OCI-LY1 (cell line): ENCODE measurements around the gene TSEN54.

Experiments
- H2AFZ ChIP-seq: fragments of 200-600 bp; sonication (generic), shearing (Covaris generic); 2 replicates; pipeline ENCODE4 v1.6.0; 2014; ENCODE audit warnings: antibody characterized with exemption, mild to moderate bottlenecking, low read length
- H3F3A ChIP-seq: fragments of 200-600 bp; sonication (generic), shearing (Covaris generic); 2 replicates; pipeline ENCODE4 v1.6.0; 2014; ENCODE audit warnings: mild to moderate bottlenecking, antibody characterized with exemption, low read length, moderate library complexity; ENCODE audit not compliant: insufficient read depth
- H3K27ac ChIP-seq: fragments of 200-600 bp; sonication (generic); 2 replicates; pipeline ENCODE4 v1.5.1; 2014; ENCODE audit warnings: low read length, mixed run types, mild to moderate bottlenecking, low read depth; ENCODE audit not compliant: poor library complexity, severe bottlenecking
- H3K27me3 ChIP-seq: fragments of 200-600 bp; sonication (generic); 2 replicates; pipeline ENCODE4 v1.6.0; 2014; ENCODE audit warnings: antibody characterized with exemption, mild to moderate bottlenecking, low read length, moderate library complexity; ENCODE audit not compliant: insufficient read depth
- H3K36me3 ChIP-seq: fragments of 200-600 bp; sonication (generic); 2 replicates; pipeline ENCODE4 v1.6.1; 2014; ENCODE audit warnings: mild to moderate bottlenecking, antibody characterized with exemption, low read length, moderate library complexity, mixed read lengths; ENCODE audit not compliant: insufficient read depth
- H3K4me1 ChIP-seq: fragments of 200-600 bp; sonication (generic); 2 replicates; pipeline ENCODE4 v1.5.1; 2014; ENCODE audit warnings: mild to moderate bottlenecking, low read length, moderate library complexity; ENCODE audit not compliant: insufficient read depth, severe bottlenecking
- H3K4me2 ChIP-seq: fragments of 200-600 bp; sonication (generic), shearing (Covaris generic); 2 replicates; pipeline ENCODE4 v1.6.1; 2014; ENCODE audit warnings: low read length
- H3K4me3 ChIP-seq: fragments of 200-600 bp; sonication (generic); 2 replicates; pipeline ENCODE4 v1.5.1; 2014; ENCODE audit warnings: low read length, low read depth, mild to moderate bottlenecking, mixed read lengths; ENCODE audit not compliant: poor library complexity, severe bottlenecking
- H3K79me2 ChIP-seq: fragments of 200-600 bp; shearing (Covaris generic); 2 replicates; pipeline ENCODE4 v1.6.1; 2016; ENCODE audit warnings: mixed run types, low read length, mixed read lengths; ENCODE audit not compliant: insufficient read depth
- H3K9ac ChIP-seq: fragments of 200-600 bp; sonication (generic), shearing (Covaris generic); 2 replicates; pipeline ENCODE4 v1.6.1; 2014; ENCODE audit warnings: mild to moderate bottlenecking, low read length, mixed read lengths
- H3K9me2 ChIP-seq: fragments of 200-600 bp; sonication (generic), shearing (Covaris generic); 2 replicates; pipeline ENCODE4 v1.6.1; 2014; ENCODE audit warnings: low read depth, mild to moderate bottlenecking, low read length, mixed read lengths
- H3K9me3 ChIP-seq: fragments of 200-600 bp; shearing (Covaris generic); 2 replicates; pipeline ENCODE4 v1.6.1; 2014; ENCODE audit warnings: low read length, mixed read lengths
- H4K20me1 ChIP-seq: fragments of 200-600 bp; sonication (generic), shearing (Covaris generic); 2 replicates; pipeline ENCODE4 v1.6.0; 2016; ENCODE audit warnings: mild to moderate bottlenecking, low read length; ENCODE audit not compliant: insufficient read depth
- CTCF ChIP-seq: fragments of 200-600 bp; sonication (generic), shearing (Covaris generic); IDR thresholded peaks from 2 replicates; pipeline ENCODE4 v1.5.1; 2017; ENCODE audit warnings: mild to moderate bottlenecking, antibody characterized with exemption, low read length, moderate library complexity, mixed read lengths
- EZH2 ChIP-seq: fragments of 200-600 bp; sonication (generic), shearing (Covaris generic); IDR thresholded peaks from 2 replicates; pipeline ENCODE4 v1.8.0; 2017; ENCODE audit warnings: borderline replicate concordance, mixed run types, mild to moderate bottlenecking, antibody characterized with exemption, low read length, moderate library complexity, mixed read lengths

Gene TSEN54

GRCh38 chr17:75558666-75559530, 42.6 kb downstream of the TSEN54 start:
- Histone ChIP-seq H3K36me3 (no peaks in the 10 kb centered on the region), H3K9me2 (no peaks in the 10 kb centered on the region), H3K9me3 (no peaks in the 10 kb centered on the region), H3K27ac (no peak overlapping the region), H2AFZ (no peak overlapping the region), H4K20me1 (no peaks in the 10 kb centered on the region), H3K4me1 (no peaks in the 10 kb centered on the region), H3K79me2 (no peaks in the 10 kb centered on the region), H3F3A (no peaks in the 10 kb centered on the region), H3K9ac (no peak overlapping the region), H3K4me2 (no peak overlapping the region), H3K27me3 (peaks cover 6% of the 10 kb centered on the region), H3K4me3 (no peak overlapping the region)
- TF ChIP-seq CTCF: no peak
- no peak for TF ChIP-seq EZH2

- no peak overlapping the region for H3K4me3 ChIP-seq
- H3K27me3 ChIP-seq: peaks cover 6% of the 10 kb centered on the region
- TF ChIP-seq CTCF (no peak), EZH2 (no peak)
- H3F3A ChIP-seq: no peaks in the 10 kb centered on the region
- no peaks in the 10 kb centered on the region for H3K4me1 ChIP-seq
- no peak overlapping the region for H2AFZ ChIP-seq
- H3K9me3 ChIP-seq: no peaks in the 10 kb centered on the region
- H3K36me3 ChIP-seq: no peaks in the 10 kb centered on the region
- H3K79me2 ChIP-seq: no peaks in the 10 kb centered on the region
- no peak overlapping the region for H3K27ac ChIP-seq
- no peak overlapping the region for H3K9ac ChIP-seq
- H3K4me2 ChIP-seq: no peak overlapping the region
- no peaks in the 10 kb centered on the region for H4K20me1 ChIP-seq
- H3K9me2 ChIP-seq: no peaks in the 10 kb centered on the region
Observed at GRCh38 chr17:75559958-75560533, 43.7 kb downstream of the TSEN54 start.

GRCh38 chr17:75561927-75562603, 45.7 kb downstream of the TSEN54 start:
- H3K27me3 ChIP-seq: peaks cover 6% of the 10 kb centered on the region
- no peaks in the 10 kb centered on the region for H3K9me2 ChIP-seq
- no peak overlapping the region for H3K4me3 ChIP-seq
- no peaks in the 10 kb centered on the region for H3K36me3 ChIP-seq
- H2AFZ ChIP-seq: no peak overlapping the region
- TF ChIP-seq CTCF (no peak), EZH2 (no peak)
- no peaks in the 10 kb centered on the region for H3K4me1 ChIP-seq
- no peaks in the 10 kb centered on the region for H3K9me3 ChIP-seq
- H4K20me1 ChIP-seq: no peaks in the 10 kb centered on the region
- no peaks in the 10 kb centered on the region for H3F3A ChIP-seq
- H3K4me2 ChIP-seq: no peak overlapping the region
- H3K27ac ChIP-seq: no peak overlapping the region
- no peak overlapping the region for H3K9ac ChIP-seq
- H3K79me2 ChIP-seq: no peaks in the 10 kb centered on the region
